ENCODE data around the gene UNC50. TPM values are rescaled to one million over a fixed set of nuclear protein-coding genes. Genes with fewer than 3 reads are reported as not detected.
"Not testable (repeated sequence)": the region's sequence is repeated elsewhere in the genome, so short reads cannot be mapped to it uniquely, and the experiment has no call there.

UNC50 gene
- polyA plus RNA-seq, 3 donors from 2014 or later, result 42.1 to 73.4 (median 58.6) TPM

- H3K27ac Mint-ChIP-seq, result peak overlapping the region; percentile 40 to 89 (median 82)
- DNase-seq, result no peak
- peaks cover 23 to 46% (median 34%) of the 10 kb centered on the region in 3 donors for H3K36me3 Mint-ChIP-seq
- H3K4me1 Mint-ChIP-seq, result peaks cover 47 to 69% of the 10 kb centered on the region in 2 donors
- peaks cover 0 to 6% (median 2%) of the 10 kb centered on the region in 3 donors for H3K27me3 Mint-ChIP-seq (ENCODE audit: low read depth in 3 of 3)
- no peak overlapping the region for H3K4me3 Mint-ChIP-seq
- H3K9me3 Mint-ChIP-seq, result no peaks in the 10 kb centered on the region
Measured at GRCh38 chr2:98643496-98644100, 35.2 kb downstream of the UNC50 start.

- H3K27me3 Mint-ChIP-seq (ENCODE audit: low read depth in 3 of 3), result peaks cover 0 to 3% (median 0%) of the 10 kb centered on the region in 3 donors
- DNase-seq, result no peak
- H3K36me3 Mint-ChIP-seq, result peaks cover 36 to 50% (median 40%) of the 10 kb centered on the region in 3 donors
- H3K4me3 Mint-ChIP-seq, result no peak overlapping the region
- peaks cover 55 to 71% of the 10 kb centered on the region in 2 donors for H3K4me1 Mint-ChIP-seq
- H3K9me3 Mint-ChIP-seq, result peaks cover 0 to 4% (median 0%) of the 10 kb centered on the region in 6 donors
- peak overlapping the region in 5 of 6 donors; percentile 11 to 96 (median 58) for H3K27ac Mint-ChIP-seq
Measured at GRCh38 chr2:98647636-98648035, 39.2 kb downstream of the UNC50 start.

GRCh38 chr2:98648451-98648850, 40.1 kb downstream of the UNC50 start:
- Mint-ChIP-seq H3K27ac (peak overlapping the region; percentile 78 to 96 (median 86)), H3K9me3 (peaks cover 0 to 4% (median 0%) of the 10 kb centered on the region in 6 donors), H3K27me3 (ENCODE audit: low read depth in 3 of 3) (peaks cover 0 to 3% (median 0%) of the 10 kb centered on the region in 3 donors), H3K4me3 (no peak overlapping the region), H3K36me3 (peaks cover 39 to 53% (median 43%) of the 10 kb centered on the region in 3 donors), H3K4me1 (peaks cover 59 to 71% of the 10 kb centered on the region in 2 donors)
- DNase-seq, result no peak

- Mint-ChIP-seq H3K27me3 (ENCODE audit: low read depth in 3 of 3) (peaks cover 0 to 3% (median 0%) of the 10 kb centered on the region in 3 donors), H3K9me3 (peaks cover 0 to 4% (median 0%) of the 10 kb centered on the region in 6 donors), H3K4me3 (peak overlapping the region; percentile 7 to 72 (median 59)), H3K4me1 (peaks cover 61 to 71% of the 10 kb centered on the region in 2 donors), H3K36me3 (peaks cover 37 to 55% (median 46%) of the 10 kb centered on the region in 3 donors), H3K27ac (peak overlapping the region; percentile 78 to 96 (median 86))
- DNase-seq, result peak; percentile 76 to 82 (median 80)
Measured at GRCh38 chr2:98649135-98649991, 41.0 kb downstream of the UNC50 start.

- Mint-ChIP-seq H3K36me3 (peaks cover 38 to 59% (median 52%) of the 10 kb centered on the region in 3 donors), H3K9me3 (peaks cover 0 to 4% (median 0%) of the 10 kb centered on the region in 6 donors), H3K27ac (peak overlapping the region; percentile 78 to 96 (median 86))
Measured at GRCh38 chr2:98649992-98650375, 41.6 kb downstream of the UNC50 start.

GRCh38 chr2:98650998-98651397, 42.6 kb downstream of the UNC50 start:
- peaks cover 77 to 82% of the 10 kb centered on the region in 2 donors for H3K4me1 Mint-ChIP-seq
- H3K9me3 Mint-ChIP-seq, result peaks cover 0 to 4% (median 0%) of the 10 kb centered on the region in 6 donors
- peaks cover 0 to 3% (median 0%) of the 10 kb centered on the region in 3 donors for H3K27me3 Mint-ChIP-seq (ENCODE audit: low read depth in 3 of 3)
- DNase-seq, result no peak
- peak overlapping the region in 4 of 5 donors; percentile 15 to 64 (median 51) for H3K4me3 Mint-ChIP-seq
- peaks cover 44 to 63% (median 60%) of the 10 kb centered on the region in 3 donors for H3K36me3 Mint-ChIP-seq
- H3K27ac Mint-ChIP-seq, result peak overlapping the region; percentile 85 to 97 (median 93)

More at GRCh38 chr2:98649992-98650375, 41.6 kb downstream of the UNC50 start:
- Mint-ChIP-seq H3K4me3 (peak overlapping the region; percentile 6 to 72 (median 59)), H3K27me3 (ENCODE audit: low read depth in 3 of 3) (peaks cover 0 to 3% (median 0%) of the 10 kb centered on the region in 3 donors), H3K4me1 (peaks cover 67 to 77% of the 10 kb centered on the region in 2 donors)
- DNase-seq, result no peak

- H3K27ac Mint-ChIP-seq, result peak overlapping the region; percentile 90 to 97 (median 96)
- peak overlapping the region; percentile 62 to 84 (median 75) for H3K4me3 Mint-ChIP-seq
- DNase-seq, result peak; percentile 36 to 50 (median 49)
- H3K27me3 Mint-ChIP-seq (ENCODE audit: low read depth in 3 of 3), result peaks cover 0 to 5% (median 0%) of the 10 kb centered on the region in 3 donors
- peaks cover 91 to 98% of the 10 kb centered on the region in 2 donors for H3K4me1 Mint-ChIP-seq
- peaks cover 43 to 58% (median 54%) of the 10 kb centered on the region in 3 donors for H3K36me3 Mint-ChIP-seq
- H3K9me3 Mint-ChIP-seq, result no peaks in the 10 kb centered on the region
Measured at GRCh38 chr2:98654699-98655495, 46.5 kb downstream of the UNC50 start.

GRCh38 chr2:98656800-98657199, 48.4 kb downstream of the UNC50 start:
- Mint-ChIP-seq H3K4me3 (peak overlapping the region; percentile 69 to 85 (median 81)), H3K36me3 (peaks cover 46 to 56% (median 55%) of the 10 kb centered on the region in 3 donors), H3K27me3 (ENCODE audit: low read depth in 3 of 3) (peaks cover 0 to 12% (median 4%) of the 10 kb centered on the region in 3 donors), H3K27ac (peak overlapping the region; percentile 93 to 99 (median 96)), H3K9me3 (no peaks in the 10 kb centered on the region), H3K4me1 (peaks cover 88 to 98% of the 10 kb centered on the region in 2 donors)
- DNase-seq, result peak; percentile 76 to 82 (median 78)

GRCh38 chr2:98658816-98659490, 50.6 kb downstream of the UNC50 start:
- H3K27ac Mint-ChIP-seq, result peak overlapping the region; percentile 93 to 98 (median 95)
- peaks cover 79 to 96% of the 10 kb centered on the region in 2 donors for H3K4me1 Mint-ChIP-seq

GRCh38 chr2:98659491-98659840, 51.1 kb downstream of the UNC50 start:
- H3K9me3 Mint-ChIP-seq, result not testable (repeated sequence)
- H3K4me1 Mint-ChIP-seq, result peaks cover 77 to 96% of the 10 kb centered on the region in 2 donors
- peak in 1 of 3 donors; percentile 26 for DNase-seq
- peak overlapping the region; percentile 86 to 98 (median 93) for H3K4me3 Mint-ChIP-seq
- peak overlapping the region; percentile 93 to 98 (median 95) for H3K27ac Mint-ChIP-seq
- H3K36me3 Mint-ChIP-seq, result peaks cover 32 to 35% (median 35%) of the 10 kb centered on the region in 3 donors
- peaks cover 3 to 24% (median 7%) of the 10 kb centered on the region in 3 donors for H3K27me3 Mint-ChIP-seq (ENCODE audit: low read depth in 3 of 3)

More at GRCh38 chr2:98658816-98659490, 50.6 kb downstream of the UNC50 start:
- Mint-ChIP-seq H3K4me3 (peak overlapping the region; percentile 86 to 98 (median 93)), H3K36me3 (peaks cover 36 to 41% (median 40%) of the 10 kb centered on the region in 3 donors), H3K27me3 (ENCODE audit: low read depth in 3 of 3) (peaks cover 3 to 20% (median 7%) of the 10 kb centered on the region in 3 donors), H3K9me3 (no peaks in the 10 kb centered on the region)
- peak; percentile 38 to 44 (median 40) for DNase-seq

- peaks cover 0 to 15% (median 9%) of the 10 kb centered on the region in 6 donors for H3K9me3 Mint-ChIP-seq
- peak overlapping the region; percentile 86 to 98 (median 93) for H3K4me3 Mint-ChIP-seq
- peaks cover 77 to 86% of the 10 kb centered on the region in 2 donors for H3K4me1 Mint-ChIP-seq
- H3K36me3 Mint-ChIP-seq, result peaks cover 39 to 41% (median 41%) of the 10 kb centered on the region in 3 donors
- peak; percentile 64 to 76 (median 71) for DNase-seq
- peak overlapping the region; percentile 93 to 97 (median 96) for H3K27ac Mint-ChIP-seq
- H3K27me3 Mint-ChIP-seq (ENCODE audit: low read depth in 3 of 3), result peaks cover 5 to 27% (median 7%) of the 10 kb centered on the region in 3 donors
Measured at GRCh38 chr2:98663511-98664090, 55.2 kb downstream of the UNC50 start.

- peaks cover 42 to 47% (median 46%) of the 10 kb centered on the region in 3 donors for H3K36me3 Mint-ChIP-seq
Measured at GRCh38 chr2:98664323-98664722, 55.9 kb downstream of the UNC50 start.

More at GRCh38 chr2:98664323-98664722, 55.9 kb downstream of the UNC50 start:
- peaks cover 5 to 26% (median 7%) of the 10 kb centered on the region in 3 donors for H3K27me3 Mint-ChIP-seq (ENCODE audit: low read depth in 3 of 3)
- peak overlapping the region; percentile 92 to 97 (median 96) for H3K27ac Mint-ChIP-seq
- peaks cover 0 to 15% (median 9%) of the 10 kb centered on the region in 6 donors for H3K9me3 Mint-ChIP-seq
- peak overlapping the region; percentile 81 to 98 (median 93) for H3K4me3 Mint-ChIP-seq
- peaks cover 76 to 78% of the 10 kb centered on the region in 2 donors for H3K4me1 Mint-ChIP-seq
- peak; percentile 59 to 73 (median 69) for DNase-seq

All from immature natural killer cell (primary cell).